ENCODE results near the gene CCDC120.
A peak's percentile ranks its signal among the peaks of the same experiment; 100 is the strongest.

Gene CCDC120

GRCh38 chrX:49069038-49069437 lies 10.2 kb downstream of the CCDC120 start:
- DNase-seq (ENCODE audit: low read depth) = no peak
- H3K4me3 ChIP-seq (ENCODE audit: low read length) = no peak overlapping the region
- TF ChIP-seq, protein P1, sequence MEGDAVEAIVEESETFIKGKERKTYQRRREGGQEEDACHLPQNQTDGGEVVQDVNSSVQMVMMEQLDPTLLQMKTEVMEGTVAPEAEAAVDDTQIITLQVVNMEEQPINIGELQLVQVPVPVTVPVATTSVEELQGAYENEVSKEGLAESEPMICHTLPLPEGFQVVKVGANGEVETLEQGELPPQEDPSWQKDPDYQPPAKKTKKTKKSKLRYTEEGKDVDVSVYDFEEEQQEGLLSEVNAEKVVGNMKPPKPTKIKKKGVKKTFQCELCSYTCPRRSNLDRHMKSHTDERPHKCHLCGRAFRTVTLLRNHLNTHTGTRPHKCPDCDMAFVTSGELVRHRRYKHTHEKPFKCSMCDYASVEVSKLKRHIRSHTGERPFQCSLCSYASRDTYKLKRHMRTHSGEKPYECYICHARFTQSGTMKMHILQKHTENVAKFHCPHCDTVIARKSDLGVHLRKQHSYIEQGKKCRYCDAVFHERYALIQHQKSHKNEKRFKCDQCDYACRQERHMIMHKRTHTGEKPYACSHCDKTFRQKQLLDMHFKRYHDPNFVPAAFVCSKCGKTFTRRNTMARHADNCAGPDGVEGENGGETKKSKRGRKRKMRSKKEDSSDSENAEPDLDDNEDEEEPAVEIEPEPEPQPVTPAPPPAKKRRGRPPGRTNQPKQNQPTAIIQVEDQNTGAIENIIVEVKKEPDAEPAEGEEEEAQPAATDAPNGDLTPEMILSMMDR (IDR thresholded peaks at IDR 0.05; ENCODE audit: insufficient read depth, low read depth, low read length, missing control alignments) = no peak

GRCh38 chrX:49070988-49071387 lies 12.2 kb downstream of the CCDC120 start:
- no peak overlapping the region for H3K4me3 ChIP-seq (ENCODE audit: low read length)
- no peak for DNase-seq (ENCODE audit: low read depth)
- TF ChIP-seq, protein P1 (IDR thresholded peaks at IDR 0.05; ENCODE audit: insufficient read depth, low read depth, low read length, missing control alignments) = no peak

DNA sequence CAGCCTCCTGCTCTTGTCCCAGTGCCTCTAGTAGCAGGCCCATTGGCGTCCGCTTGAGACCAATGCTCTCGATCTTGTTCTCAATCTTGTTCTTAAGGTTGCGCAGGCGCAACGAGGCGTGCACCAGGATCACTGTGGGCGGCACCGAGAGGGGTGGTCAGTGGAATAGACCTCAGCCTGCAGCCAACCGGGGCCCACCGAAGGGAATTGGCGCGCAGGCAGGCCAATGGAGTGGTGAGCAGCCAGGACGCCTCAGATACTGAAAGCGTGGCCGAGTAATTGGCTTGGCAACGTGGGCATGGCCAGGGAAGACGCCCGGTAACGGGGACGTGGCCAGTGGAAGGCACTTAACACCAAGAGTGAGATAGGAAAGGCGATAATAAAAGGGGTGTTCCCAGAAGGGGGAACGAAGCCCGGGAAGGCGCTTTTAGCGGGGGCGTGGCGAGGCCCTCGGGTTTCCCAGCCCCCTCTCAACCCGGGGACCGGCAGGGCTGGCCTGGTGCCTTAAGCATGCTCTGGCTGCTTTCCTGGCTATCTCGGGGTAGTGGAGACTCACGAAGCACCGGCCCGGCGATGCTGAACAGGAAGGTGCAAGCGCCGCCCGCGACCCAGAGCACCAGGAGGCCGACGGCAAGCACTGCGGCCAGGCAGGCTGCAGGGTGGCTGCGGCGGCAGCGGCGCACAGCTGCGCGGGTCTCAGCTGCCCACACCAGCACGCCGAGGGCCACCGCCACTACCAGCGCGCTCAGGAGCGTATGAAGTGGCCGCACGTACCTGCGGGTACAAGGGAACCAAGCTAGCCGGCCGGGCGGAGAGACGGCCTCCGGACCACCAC lies 13.3 kb downstream of the CCDC120 start:
- TF ChIP-seq, protein P1 (IDR thresholded peaks at IDR 0.05; ENCODE audit: insufficient read depth, low read depth, low read length, missing control alignments) = no peak
- DNase-seq (ENCODE audit: low read depth) = peak; percentile 72
- H3K4me3 ChIP-seq (ENCODE audit: low read length) = peak overlapping the region; percentile 65

- TF ChIP-seq, protein P1 (IDR thresholded peaks at IDR 0.05; ENCODE audit: insufficient read depth, low read depth, low read length, missing control alignments) = no peak
- no peak for DNase-seq (ENCODE audit: low read depth)
- H3K4me3 ChIP-seq (ENCODE audit: low read length) = peak overlapping the region; percentile 65
Measured at GRCh38 chrX:49072712-49073095, 13.9 kb downstream of the CCDC120 start.

- peak within 1 kb of the TSS; percentile 65 for H3K4me3 ChIP-seq (ENCODE audit: low read length)
- DNase-seq (ENCODE audit: low read depth) = peak; percentile 92
- TF ChIP-seq, protein P1 (IDR thresholded peaks at IDR 0.05; ENCODE audit: insufficient read depth, low read depth, low read length, missing control alignments) = no peak
Measured at GRCh38 chrX:49073601-49074575, 15.1 kb downstream of the CCDC120 start, which contains the start of gene PRAF2. Gene PRAF2, minus strand, starts transcription at chrX:49074002. Its CDS starts 15 bp downstream, at chrX:49073987.

- no peak overlapping the region for H3K4me3 ChIP-seq (ENCODE audit: low read length)
- no peak for DNase-seq (ENCODE audit: low read depth)
- TF ChIP-seq, protein P1 (IDR thresholded peaks at IDR 0.05; ENCODE audit: insufficient read depth, low read depth, low read length, missing control alignments) = no peak
Measured at GRCh38 chrX:49075347-49075746, 16.5 kb downstream of the CCDC120 start.

All from epithelial cell of esophagus (primary cell).